ENCODE measurements around the gene ADCY3.

The ADCY3 gene

DNA sequence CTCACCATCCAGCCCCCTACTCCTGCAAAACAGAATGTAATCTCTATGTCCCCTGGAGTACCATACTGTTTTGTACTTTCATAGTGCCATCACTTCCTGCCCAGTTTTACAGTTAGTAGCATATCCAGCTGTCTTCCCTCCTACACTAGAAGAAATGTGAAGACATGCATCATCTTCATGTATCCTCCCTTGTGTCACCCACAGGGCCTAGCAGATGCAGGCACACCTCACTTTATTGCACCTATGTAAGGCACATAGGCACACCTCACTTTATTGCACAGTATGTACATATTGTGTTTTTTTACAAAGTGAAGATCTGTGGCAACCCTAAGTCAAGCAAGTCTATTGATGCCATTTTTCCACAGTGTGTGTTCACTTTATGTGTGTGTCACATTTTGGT lies 39.7 kb upstream of the ADCY3 start:
- ATAC-seq = no peak
- no peak for TF ChIP-seq BACH2 (CRISPR knock-in tag; IDR thresholded peaks at IDR 0.05; ENCODE audit: borderline replicate concordance)
- TF ChIP-seq ZFP3 (CRISPR knock-in tag; IDR thresholded peaks at IDR 0.05) = no peak
- no peak for TF ChIP-seq PPARA (CRISPR knock-in tag; IDR thresholded peaks at IDR 0.05; ENCODE audit: borderline replicate concordance)
- TF ChIP-seq, protein P1, sequence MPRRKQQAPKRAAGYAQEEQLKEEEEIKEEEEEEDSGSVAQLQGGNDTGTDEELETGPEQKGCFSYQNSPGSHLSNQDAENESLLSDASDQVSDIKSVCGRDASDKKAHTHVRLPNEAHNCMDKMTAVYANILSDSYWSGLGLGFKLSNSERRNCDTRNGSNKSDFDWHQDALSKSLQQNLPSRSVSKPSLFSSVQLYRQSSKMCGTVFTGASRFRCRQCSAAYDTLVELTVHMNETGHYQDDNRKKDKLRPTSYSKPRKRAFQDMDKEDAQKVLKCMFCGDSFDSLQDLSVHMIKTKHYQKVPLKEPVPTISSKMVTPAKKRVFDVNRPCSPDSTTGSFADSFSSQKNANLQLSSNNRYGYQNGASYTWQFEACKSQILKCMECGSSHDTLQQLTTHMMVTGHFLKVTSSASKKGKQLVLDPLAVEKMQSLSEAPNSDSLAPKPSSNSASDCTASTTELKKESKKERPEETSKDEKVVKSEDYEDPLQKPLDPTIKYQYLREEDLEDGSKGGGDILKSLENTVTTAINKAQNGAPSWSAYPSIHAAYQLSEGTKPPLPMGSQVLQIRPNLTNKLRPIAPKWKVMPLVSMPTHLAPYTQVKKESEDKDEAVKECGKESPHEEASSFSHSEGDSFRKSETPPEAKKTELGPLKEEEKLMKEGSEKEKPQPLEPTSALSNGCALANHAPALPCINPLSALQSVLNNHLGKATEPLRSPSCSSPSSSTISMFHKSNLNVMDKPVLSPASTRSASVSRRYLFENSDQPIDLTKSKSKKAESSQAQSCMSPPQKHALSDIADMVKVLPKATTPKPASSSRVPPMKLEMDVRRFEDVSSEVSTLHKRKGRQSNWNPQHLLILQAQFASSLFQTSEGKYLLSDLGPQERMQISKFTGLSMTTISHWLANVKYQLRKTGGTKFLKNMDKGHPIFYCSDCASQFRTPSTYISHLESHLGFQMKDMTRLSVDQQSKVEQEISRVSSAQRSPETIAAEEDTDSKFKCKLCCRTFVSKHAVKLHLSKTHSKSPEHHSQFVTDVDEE (CRISPR knock-in tag; IDR thresholded peaks at IDR 0.05) = no peak
- TF ChIP-seq RARB (CRISPR knock-in tag; IDR thresholded peaks at IDR 0.05) = no peak
- no peak for TF ChIP-seq ZC3H10 (CRISPR knock-in tag; IDR thresholded peaks at IDR 0.05)

DNA sequence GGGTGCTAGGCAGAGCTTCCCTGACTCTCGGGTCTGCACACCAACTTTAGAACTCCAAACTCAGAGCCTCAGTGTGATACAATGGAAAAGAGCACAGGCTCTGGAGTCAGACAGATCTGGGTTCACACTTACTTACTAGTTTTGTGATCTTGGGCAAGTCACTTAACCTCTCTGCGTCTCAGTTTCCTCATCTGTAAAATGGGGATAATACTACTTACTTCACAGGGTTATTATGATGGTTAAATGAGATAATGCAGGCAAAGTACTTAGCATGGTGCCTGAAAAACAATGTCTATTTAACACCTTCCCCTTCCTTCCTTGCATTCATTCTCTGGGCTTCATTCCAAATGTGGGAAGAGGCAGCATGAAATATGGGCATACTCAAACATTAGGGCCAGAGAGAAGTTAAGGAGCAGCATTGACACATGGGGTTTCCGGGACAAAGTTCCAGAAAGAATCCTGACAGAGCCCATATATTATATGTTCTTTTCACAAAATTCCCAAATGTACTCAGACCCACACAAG lies 38.4 kb upstream of the ADCY3 start:
- ATAC-seq = no peak
- TF ChIP-seq, protein P1 (CRISPR knock-in tag; IDR thresholded peaks at IDR 0.05) = no peak

DNA sequence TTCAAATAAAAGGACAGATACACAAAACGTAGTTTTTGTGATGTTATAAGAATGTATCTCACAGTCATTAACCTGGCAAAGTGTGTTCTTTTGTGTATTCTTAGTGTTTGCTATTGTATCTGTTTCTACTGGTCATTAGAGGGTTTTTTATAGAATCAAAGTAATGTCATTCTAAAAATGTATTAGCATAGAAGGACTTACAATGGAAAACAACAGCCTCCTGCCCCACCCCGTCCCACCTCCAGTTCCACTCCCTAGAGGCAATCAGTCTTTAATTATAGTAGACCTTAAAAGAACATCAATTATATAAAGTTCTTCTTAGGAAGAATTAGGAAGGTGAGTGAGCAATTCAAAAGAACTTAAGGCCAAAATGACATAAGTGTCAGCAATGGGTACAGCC lies 37.9 kb upstream of the ADCY3 start:
- TF ChIP-seq, protein P2, sequence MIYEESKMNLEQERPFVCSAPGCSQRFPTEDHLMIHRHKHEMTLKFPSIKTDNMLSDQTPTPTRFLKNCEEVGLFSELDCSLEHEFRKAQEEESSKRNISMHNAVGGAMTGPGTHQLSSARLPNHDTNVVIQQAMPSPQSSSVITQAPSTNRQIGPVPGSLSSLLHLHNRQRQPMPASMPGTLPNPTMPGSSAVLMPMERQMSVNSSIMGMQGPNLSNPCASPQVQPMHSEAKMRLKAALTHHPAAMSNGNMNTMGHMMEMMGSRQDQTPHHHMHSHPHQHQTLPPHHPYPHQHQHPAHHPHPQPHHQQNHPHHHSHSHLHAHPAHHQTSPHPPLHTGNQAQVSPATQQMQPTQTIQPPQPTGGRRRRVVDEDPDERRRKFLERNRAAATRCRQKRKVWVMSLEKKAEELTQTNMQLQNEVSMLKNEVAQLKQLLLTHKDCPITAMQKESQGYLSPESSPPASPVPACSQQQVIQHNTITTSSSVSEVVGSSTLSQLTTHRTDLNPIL (CRISPR knock-in tag; IDR thresholded peaks at IDR 0.05; ENCODE audit: low read depth) = no peak
- no peak for TF ChIP-seq RARB (CRISPR knock-in tag; IDR thresholded peaks at IDR 0.05)
- TF ChIP-seq ZNF8 (CRISPR knock-in tag; IDR thresholded peaks at IDR 0.05) = no peak
- TF ChIP-seq BACH2 (CRISPR knock-in tag; IDR thresholded peaks at IDR 0.05; ENCODE audit: borderline replicate concordance) = no peak
- TF ChIP-seq, protein P3, sequence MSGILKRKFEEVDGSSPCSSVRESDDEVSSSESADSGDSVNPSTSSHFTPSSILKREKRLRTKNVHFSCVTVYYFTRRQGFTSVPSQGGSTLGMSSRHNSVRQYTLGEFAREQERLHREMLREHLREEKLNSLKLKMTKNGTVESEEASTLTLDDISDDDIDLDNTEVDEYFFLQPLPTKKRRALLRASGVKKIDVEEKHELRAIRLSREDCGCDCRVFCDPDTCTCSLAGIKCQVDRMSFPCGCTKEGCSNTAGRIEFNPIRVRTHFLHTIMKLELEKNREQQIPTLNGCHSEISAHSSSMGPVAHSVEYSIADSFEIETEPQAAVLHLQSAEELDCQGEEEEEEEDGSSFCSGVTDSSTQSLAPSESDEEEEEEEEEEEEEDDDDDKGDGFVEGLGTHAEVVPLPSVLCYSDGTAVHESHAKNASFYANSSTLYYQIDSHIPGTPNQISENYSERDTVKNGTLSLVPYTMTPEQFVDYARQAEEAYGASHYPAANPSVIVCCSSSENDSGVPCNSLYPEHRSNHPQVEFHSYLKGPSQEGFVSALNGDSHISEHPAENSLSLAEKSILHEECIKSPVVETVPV (CRISPR knock-in tag; IDR thresholded peaks at IDR 0.05) = no peak
- no peak for TF ChIP-seq ZFP3 (CRISPR knock-in tag; IDR thresholded peaks at IDR 0.05)
- TF ChIP-seq ZNF70 (CRISPR knock-in tag; IDR thresholded peaks at IDR 0.05) = no peak
- no peak for TF ChIP-seq TOX (CRISPR knock-in tag; IDR thresholded peaks at IDR 0.05; ENCODE audit: borderline replicate concordance)
- TF ChIP-seq ZNF565 (CRISPR knock-in tag; conservative IDR thresholded peaks at IDR 0.05; ENCODE audit: low read depth) = no peak
- no peak for TF ChIP-seq TCF4 (CRISPR knock-in tag; IDR thresholded peaks at IDR 0.05; ENCODE audit: borderline replicate concordance)
- TF ChIP-seq, protein P4, sequence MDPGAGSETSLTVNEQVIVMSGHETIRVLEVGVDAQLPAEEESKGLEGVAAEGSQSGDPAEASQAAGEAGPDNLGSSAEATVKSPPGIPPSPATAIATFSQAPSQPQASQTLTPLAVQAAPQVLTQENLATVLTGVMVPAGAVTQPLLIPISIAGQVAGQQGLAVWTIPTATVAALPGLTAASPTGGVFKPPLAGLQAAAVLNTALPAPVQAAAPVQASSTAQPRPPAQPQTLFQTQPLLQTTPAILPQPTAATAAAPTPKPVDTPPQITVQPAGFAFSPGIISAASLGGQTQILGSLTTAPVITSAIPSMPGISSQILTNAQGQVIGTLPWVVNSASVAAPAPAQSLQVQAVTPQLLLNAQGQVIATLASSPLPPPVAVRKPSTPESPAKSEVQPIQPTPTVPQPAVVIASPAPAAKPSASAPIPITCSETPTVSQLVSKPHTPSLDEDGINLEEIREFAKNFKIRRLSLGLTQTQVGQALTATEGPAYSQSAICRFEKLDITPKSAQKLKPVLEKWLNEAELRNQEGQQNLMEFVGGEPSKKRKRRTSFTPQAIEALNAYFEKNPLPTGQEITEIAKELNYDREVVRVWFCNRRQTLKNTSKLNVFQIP (CRISPR knock-in tag; IDR thresholded peaks at IDR 0.05; ENCODE audit: borderline replicate concordance, low read depth) = no peak
- TF ChIP-seq, protein P5, sequence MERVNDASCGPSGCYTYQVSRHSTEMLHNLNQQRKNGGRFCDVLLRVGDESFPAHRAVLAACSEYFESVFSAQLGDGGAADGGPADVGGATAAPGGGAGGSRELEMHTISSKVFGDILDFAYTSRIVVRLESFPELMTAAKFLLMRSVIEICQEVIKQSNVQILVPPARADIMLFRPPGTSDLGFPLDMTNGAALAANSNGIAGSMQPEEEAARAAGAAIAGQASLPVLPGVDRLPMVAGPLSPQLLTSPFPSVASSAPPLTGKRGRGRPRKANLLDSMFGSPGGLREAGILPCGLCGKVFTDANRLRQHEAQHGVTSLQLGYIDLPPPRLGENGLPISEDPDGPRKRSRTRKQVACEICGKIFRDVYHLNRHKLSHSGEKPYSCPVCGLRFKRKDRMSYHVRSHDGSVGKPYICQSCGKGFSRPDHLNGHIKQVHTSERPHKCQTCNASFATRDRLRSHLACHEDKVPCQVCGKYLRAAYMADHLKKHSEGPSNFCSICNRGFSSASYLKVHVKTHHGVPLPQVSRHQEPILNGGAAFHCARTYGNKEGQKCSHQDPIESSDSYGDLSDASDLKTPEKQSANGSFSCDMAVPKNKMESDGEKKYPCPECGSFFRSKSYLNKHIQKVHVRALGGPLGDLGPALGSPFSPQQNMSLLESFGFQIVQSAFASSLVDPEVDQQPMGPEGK (CRISPR knock-in tag; IDR thresholded peaks at IDR 0.05; ENCODE audit: borderline replicate concordance) = no peak
- TF ChIP-seq ARNTL (CRISPR knock-in tag; IDR thresholded peaks at IDR 0.05; ENCODE audit: borderline replicate concordance, low read depth) = no peak
- no peak for TF ChIP-seq GLIS3 (CRISPR knock-in tag; IDR thresholded peaks at IDR 0.05)
- TF ChIP-seq, protein P1 (CRISPR knock-in tag; IDR thresholded peaks at IDR 0.05) = no peak
- no peak for ATAC-seq

All from SK-N-SH treated with all-trans-retinoic acid at 6 μM for 48 hours (cell line).